K562 (cell line): ENCODE measurements around the gene QSOX2.

Experiments
- CBX8 ChIP-seq: fragments of 200-600 bp; sonication (generic); IDR thresholded peaks from 2 replicates; pipeline ENCODE4 v1.6.1; 2012; ENCODE audit warnings: borderline replicate concordance, mixed run types, low read depth, mild to moderate bottlenecking, moderate library complexity, mixed read lengths, low read length, control low read depth, inconsistent platforms; ENCODE audit not compliant: poor library complexity, severe bottlenecking; ENCODE audit errors: extremely low read depth
- E2F3 ChIP-seq: fragments of 250-450 bp; sonication (Bioruptor Pico); IDR thresholded peaks from 2 replicates; pipeline ENCODE4 v1.4.0; 2020; ENCODE audit warnings: mild to moderate bottlenecking
- EZH2 ChIP-seq: IDR thresholded peaks from 2 replicates; pipeline ENCODE4 v1.6.1; 2012; ENCODE audit warnings: low read depth, mild to moderate bottlenecking, inconsistent platforms, low read length, borderline replicate concordance
- FOXK2 ChIP-seq, 2 experiments: fragments of 450-650 bp; IDR thresholded peaks in 1 of 2; conservative IDR thresholded peaks in 1 of 2; 2 replicates each; pipeline ENCODE4 v1.6.1; 2016; ENCODE audit warnings: low read depth in 2 of 2, mild to moderate bottlenecking in 1 of 2
- NFYB ChIP-seq: IDR thresholded peaks from 2 replicates; pipeline ENCODE4 v1.6.1; 2011; ENCODE audit warnings: mild to moderate bottlenecking, moderate library complexity; ENCODE audit not compliant: insufficient read length; ENCODE audit errors: extremely low read depth
- NR2C2 ChIP-seq, 2 experiments: fragments of 200-800 bp in 1 of 2; sonication (Bioruptor generic) in 1 of 2; sonication (generic) in 1 of 2; formaldehyde crosslinking in 1 of 2; IDR thresholded peaks; 2 replicates each; pipeline versions ENCODE4 v1.6.1 to v1.8.0; 2016 to 2022; ENCODE audit warnings: mild to moderate bottlenecking in 1 of 2, missing compliant biosample characterization in 1 of 2, missing genetic modification characterization in 1 of 2, missing genetic modification reagents in 1 of 2
- STAT5A ChIP-seq: IDR thresholded peaks from 2 replicates; pipeline ENCODE4 v1.6.1; 2012; ENCODE audit warnings: low read length, inconsistent platforms, borderline replicate concordance
- ZNF589 ChIP-seq: fragments of 200-800 bp; sonication (Bioruptor generic); IDR thresholded peaks from 2 replicates; pipeline ENCODE4 v1.6.1; 2016; ENCODE audit warnings: low read depth, missing genetic modification characterization, missing compliant biosample characterization
- TF ChIP-seq, protein P1 (sequence below): fragments of 450-650 bp; IDR thresholded peaks from 2 replicates; pipeline ENCODE4 v1.6.1; 2017; ENCODE audit warnings: antibody characterized with exemption, mild to moderate bottlenecking

DNA sequence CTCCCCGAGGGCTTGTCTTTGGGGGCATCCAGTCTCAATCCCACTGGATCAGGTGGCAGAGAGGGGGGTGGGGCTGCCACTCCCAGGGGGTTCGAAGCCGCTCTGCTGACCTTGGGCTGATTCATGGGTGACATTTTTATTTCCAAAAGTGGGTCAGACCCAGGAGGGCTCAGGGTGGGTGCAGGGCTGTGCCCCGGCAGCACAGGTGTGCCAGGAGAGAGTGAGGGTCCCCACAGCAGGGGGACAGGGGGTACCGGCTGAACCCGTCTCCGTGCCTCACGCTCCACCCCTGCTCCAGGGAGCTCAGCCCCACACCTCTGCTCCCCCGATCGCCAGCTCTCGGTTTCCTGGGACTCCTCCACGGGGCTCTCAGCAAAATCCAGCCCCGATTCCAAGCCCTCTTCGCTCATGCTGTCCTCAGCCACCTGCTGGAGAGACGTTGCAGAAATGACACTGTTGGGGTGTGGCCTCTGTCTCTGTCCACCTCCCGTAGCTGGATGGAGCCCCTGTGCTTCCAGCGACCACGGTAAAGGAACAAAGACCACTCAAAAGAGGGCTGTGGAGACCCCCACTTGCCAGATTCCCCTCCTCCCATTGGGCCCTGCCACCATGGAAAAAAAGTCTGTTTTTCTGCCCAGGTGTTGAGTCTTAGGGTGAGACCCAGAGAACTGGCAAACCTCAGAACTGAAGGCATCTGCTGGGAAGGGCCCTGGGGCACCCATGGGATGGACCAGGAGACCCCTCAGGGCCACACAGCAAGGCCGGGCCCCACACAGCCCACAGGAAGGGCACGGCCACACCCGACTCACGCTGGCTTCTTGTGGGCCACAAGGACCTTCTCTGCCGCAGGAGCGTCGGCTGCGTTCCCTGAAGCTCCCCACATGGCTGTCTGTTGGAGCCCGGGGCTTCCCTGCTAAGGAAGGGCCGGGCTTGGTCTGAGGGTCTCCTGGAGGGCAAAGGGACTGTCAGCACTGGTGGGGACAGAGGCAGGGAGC, 10.6 kb upstream of the QSOX2 start:
- TF ChIP-seq E2F3 (CRISPR knock-in tag) = no peak
- no peak for TF ChIP-seq CBX8
- TF ChIP-seq NR2C2 (CRISPR knock-in tag; IDR thresholded peaks at IDR 0.05) = no peak
- TF ChIP-seq NR2C2 (tag; IDR thresholded peaks at IDR 0.05) = no peak
- no peak for TF ChIP-seq EZH2
- TF ChIP-seq NFYB = no peak
- TF ChIP-seq STAT5A = no peak
- TF ChIP-seq, protein P1, sequence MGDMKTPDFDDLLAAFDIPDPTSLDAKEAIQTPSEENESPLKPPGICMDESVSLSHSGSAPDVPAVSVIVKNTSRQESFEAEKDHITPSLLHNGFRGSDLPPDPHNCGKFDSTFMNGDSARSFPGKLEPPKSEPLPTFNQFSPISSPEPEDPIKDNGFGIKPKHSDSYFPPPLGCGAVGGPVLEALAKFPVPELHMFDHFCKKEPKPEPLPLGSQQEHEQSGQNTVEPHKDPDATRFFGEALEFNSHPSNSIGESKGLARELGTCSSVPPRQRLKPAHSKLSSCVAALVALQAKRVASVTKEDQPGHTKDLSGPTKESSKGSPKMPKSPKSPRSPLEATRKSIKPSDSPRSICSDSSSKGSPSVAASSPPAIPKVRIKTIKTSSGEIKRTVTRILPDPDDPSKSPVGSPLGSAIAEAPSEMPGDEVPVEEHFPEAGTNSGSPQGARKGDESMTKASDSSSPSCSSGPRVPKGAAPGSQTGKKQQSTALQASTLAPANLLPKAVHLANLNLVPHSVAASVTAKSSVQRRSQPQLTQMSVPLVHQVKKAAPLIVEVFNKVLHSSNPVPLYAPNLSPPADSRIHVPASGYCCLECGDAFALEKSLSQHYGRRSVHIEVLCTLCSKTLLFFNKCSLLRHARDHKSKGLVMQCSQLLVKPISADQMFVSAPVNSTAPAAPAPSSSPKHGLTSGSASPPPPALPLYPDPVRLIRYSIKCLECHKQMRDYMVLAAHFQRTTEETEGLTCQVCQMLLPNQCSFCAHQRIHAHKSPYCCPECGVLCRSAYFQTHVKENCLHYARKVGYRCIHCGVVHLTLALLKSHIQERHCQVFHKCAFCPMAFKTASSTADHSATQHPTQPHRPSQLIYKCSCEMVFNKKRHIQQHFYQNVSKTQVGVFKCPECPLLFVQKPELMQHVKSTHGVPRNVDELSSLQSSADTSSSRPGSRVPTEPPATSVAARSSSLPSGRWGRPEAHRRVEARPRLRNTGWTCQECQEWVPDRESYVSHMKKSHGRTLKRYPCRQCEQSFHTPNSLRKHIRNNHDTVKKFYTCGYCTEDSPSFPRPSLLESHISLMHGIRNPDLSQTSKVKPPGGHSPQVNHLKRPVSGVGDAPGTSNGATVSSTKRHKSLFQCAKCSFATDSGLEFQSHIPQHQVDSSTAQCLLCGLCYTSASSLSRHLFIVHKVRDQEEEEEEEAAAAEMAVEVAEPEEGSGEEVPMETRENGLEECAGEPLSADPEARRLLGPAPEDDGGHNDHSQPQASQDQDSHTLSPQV = no peak
- no peak for TF ChIP-seq ZNF589 (CRISPR knock-in tag)
- no peak for TF ChIP-seq FOXK2 (conservative IDR thresholded peaks at IDR 0.05 in 1 of 2, IDR thresholded peaks at IDR 0.05 in 1 of 2; ENCODE audit: low read depth in 2 of 2)
